ENCODE measurements around the gene TRMT1L.

DNA sequence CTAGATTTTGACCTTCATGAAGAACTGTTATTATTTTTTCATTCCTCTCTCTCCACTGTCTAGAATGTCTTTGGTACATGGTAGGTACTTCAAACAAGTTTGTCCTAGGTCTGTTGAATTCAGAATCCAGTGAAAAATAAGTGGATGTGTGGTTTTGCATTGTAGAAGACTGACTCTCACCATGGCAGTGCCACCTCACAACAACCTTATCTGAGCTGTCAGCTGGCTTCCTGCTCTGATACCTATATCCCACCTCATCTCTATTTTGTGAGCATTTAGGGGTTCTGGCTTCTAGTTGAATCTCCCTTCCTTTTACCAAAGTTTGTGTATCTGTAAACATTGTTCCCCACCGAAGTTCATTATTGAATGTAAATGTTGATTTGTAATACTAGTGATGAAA lies 9.4 kb upstream of the TRMT1L start:
- TF ChIP-seq, protein P1, sequence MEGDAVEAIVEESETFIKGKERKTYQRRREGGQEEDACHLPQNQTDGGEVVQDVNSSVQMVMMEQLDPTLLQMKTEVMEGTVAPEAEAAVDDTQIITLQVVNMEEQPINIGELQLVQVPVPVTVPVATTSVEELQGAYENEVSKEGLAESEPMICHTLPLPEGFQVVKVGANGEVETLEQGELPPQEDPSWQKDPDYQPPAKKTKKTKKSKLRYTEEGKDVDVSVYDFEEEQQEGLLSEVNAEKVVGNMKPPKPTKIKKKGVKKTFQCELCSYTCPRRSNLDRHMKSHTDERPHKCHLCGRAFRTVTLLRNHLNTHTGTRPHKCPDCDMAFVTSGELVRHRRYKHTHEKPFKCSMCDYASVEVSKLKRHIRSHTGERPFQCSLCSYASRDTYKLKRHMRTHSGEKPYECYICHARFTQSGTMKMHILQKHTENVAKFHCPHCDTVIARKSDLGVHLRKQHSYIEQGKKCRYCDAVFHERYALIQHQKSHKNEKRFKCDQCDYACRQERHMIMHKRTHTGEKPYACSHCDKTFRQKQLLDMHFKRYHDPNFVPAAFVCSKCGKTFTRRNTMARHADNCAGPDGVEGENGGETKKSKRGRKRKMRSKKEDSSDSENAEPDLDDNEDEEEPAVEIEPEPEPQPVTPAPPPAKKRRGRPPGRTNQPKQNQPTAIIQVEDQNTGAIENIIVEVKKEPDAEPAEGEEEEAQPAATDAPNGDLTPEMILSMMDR (IDR thresholded peaks at IDR 0.05 in 2 of 3, conservative IDR thresholded peaks at IDR 0.05 in 1 of 3; ENCODE audit: borderline replicate concordance in 1 of 3, insufficient read depth in 1 of 3, low read depth in 2 of 3, low read length in 2 of 3), result no peak
- TF ChIP-seq, protein P2, sequence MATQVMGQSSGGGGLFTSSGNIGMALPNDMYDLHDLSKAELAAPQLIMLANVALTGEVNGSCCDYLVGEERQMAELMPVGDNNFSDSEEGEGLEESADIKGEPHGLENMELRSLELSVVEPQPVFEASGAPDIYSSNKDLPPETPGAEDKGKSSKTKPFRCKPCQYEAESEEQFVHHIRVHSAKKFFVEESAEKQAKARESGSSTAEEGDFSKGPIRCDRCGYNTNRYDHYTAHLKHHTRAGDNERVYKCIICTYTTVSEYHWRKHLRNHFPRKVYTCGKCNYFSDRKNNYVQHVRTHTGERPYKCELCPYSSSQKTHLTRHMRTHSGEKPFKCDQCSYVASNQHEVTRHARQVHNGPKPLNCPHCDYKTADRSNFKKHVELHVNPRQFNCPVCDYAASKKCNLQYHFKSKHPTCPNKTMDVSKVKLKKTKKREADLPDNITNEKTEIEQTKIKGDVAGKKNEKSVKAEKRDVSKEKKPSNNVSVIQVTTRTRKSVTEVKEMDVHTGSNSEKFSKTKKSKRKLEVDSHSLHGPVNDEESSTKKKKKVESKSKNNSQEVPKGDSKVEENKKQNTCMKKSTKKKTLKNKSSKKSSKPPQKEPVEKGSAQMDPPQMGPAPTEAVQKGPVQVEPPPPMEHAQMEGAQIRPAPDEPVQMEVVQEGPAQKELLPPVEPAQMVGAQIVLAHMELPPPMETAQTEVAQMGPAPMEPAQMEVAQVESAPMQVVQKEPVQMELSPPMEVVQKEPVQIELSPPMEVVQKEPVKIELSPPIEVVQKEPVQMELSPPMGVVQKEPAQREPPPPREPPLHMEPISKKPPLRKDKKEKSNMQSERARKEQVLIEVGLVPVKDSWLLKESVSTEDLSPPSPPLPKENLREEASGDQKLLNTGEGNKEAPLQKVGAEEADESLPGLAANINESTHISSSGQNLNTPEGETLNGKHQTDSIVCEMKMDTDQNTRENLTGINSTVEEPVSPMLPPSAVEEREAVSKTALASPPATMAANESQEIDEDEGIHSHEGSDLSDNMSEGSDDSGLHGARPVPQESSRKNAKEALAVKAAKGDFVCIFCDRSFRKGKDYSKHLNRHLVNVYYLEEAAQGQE (IDR thresholded peaks at IDR 0.05; ENCODE audit: low read depth), result no peak

Measured in HCT116 (cell line).